Endothelial cell (in vitro differentiated cells): ENCODE measurements around the gene WASF2. TPM values are rescaled to one million over a fixed set of nuclear protein-coding genes. Genes with fewer than 3 reads are reported as not detected.
"Not testable (repeated sequence)": the region's sequence is repeated elsewhere in the genome, so short reads cannot be mapped to it uniquely, and the experiment has no call there.

Experiments
- DNase-seq: peaks from one replicate; pipeline ENCODE4 v3.0.0; 2021; ENCODE audit warnings: low spot score
- H3K27ac Mint-ChIP-seq: one replicate; pipeline ENCODE4 v1.8.0; 2021; ENCODE audit warnings: mixed read lengths, inconsistent platforms; ENCODE audit not compliant: unreplicated experiment
- H3K27me3 Mint-ChIP-seq: one replicate; pipeline ENCODE4 v1.8.0; 2021; ENCODE audit warnings: mild to moderate bottlenecking, moderate library complexity, mixed read lengths, inconsistent platforms; ENCODE audit not compliant: unreplicated experiment
- H3K36me3 Mint-ChIP-seq: one replicate; pipeline ENCODE4 v1.8.0; 2021; ENCODE audit warnings: mild to moderate bottlenecking, low read depth, mixed read lengths, inconsistent platforms; ENCODE audit not compliant: unreplicated experiment
- H3K4me1 Mint-ChIP-seq: one replicate; pipeline ENCODE4 v1.8.0; 2021; ENCODE audit warnings: mild to moderate bottlenecking, mixed read lengths, inconsistent platforms; ENCODE audit not compliant: unreplicated experiment
- H3K4me3 Mint-ChIP-seq: one replicate; pipeline ENCODE4 v1.8.0; 2021; ENCODE audit warnings: mild to moderate bottlenecking, mixed read lengths, inconsistent platforms; ENCODE audit not compliant: unreplicated experiment
- H3K9me3 Mint-ChIP-seq: one replicate; pipeline ENCODE4 v1.8.0; 2021; ENCODE audit warnings: mixed read lengths, inconsistent platforms; ENCODE audit not compliant: unreplicated experiment
- CTCF ChIP-seq: fragments of 200-600 bp; sonication (generic); IDR thresholded peaks from one replicate; pipeline ENCODE4 v1.5.0; 2021; ENCODE audit warnings: antibody characterized with exemption; ENCODE audit not compliant: unreplicated experiment
- total RNA-seq: library from RNA; stranded (reverse); fragmentation: NEBNext Ultra II Directional; extraction: Animal tissue kit (Norgen Biotek cat#: 25700); gene quantifications from one replicate; pipeline ENCODE4 v1.2.1, GENCODE V29; 2021; ENCODE audit not compliant: unreplicated experiment

WASF2 gene
- total RNA-seq, 1 donor from 2014 or later, result 272 TPM

- Mint-ChIP-seq H3K4me1 (peaks cover 54% of the 10 kb centered on the region), H3K27ac (peak overlapping the region; percentile 53), H3K9me3 (peaks cover 3% of the 10 kb centered on the region), H3K27me3 (peaks cover 2% of the 10 kb centered on the region), H3K4me3 (peak overlapping the region; percentile 14), H3K36me3 (peaks cover 3% of the 10 kb centered on the region)
- TF ChIP-seq CTCF, result no peak
- no peak for DNase-seq
Measured at GRCh38 chr1:27438621-27439061, 51.3 kb downstream of the WASF2 start.

DNA sequence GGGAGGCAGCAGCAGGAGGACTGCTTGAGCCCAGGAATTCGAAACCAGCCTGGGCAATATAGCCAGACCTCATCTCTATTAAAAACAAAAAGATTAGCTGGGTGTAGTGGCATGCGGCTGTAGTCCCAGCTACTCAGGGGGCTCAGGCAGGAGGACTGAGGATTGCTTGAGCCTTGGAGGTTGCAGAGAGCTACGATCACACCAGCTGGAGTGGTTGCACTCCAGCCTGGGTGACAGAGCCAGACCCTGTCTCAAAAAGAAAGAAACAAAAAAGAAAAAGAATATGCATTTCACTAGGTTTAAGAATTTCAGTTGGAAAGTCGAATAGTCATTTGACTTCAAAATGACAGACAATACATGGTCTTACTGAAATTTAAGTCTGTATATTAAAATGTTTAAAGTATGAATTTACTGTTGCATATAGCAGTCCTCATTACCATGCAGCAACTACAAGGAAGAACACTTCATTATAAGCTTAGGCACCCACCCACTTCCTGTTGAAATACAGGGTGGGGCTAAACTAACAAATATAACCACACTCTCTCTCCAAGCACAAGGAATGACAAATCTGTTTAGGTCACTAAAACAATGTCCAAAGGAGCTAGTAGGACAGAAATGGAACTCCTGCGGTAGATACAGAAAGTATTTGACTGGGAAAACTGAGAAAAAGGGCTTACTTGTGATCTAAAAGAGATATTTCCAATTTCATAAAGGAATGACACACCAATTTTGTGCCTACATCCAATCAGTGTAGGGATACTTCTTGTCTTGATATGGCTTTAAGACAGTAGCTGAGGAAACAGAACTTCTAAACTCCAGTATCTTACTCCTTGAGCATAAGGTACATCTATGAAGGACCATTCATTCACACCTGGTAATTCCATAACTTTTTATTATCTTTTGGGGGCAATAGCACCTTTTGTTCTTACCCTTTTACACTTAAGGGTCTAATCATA is 53.5 kb downstream of the WASF2 start:
- H3K4me3 Mint-ChIP-seq, result peak overlapping the region; percentile 19
- peaks cover 66% of the 10 kb centered on the region for H3K4me1 Mint-ChIP-seq
- peaks cover 3% of the 10 kb centered on the region for H3K36me3 Mint-ChIP-seq
- no peak for TF ChIP-seq CTCF
- DNase-seq, result no peak
- H3K9me3 Mint-ChIP-seq, result peaks cover 6% of the 10 kb centered on the region
- H3K27me3 Mint-ChIP-seq, result peaks cover 6% of the 10 kb centered on the region
- H3K27ac Mint-ChIP-seq, result peak overlapping the region; percentile 58

DNA sequence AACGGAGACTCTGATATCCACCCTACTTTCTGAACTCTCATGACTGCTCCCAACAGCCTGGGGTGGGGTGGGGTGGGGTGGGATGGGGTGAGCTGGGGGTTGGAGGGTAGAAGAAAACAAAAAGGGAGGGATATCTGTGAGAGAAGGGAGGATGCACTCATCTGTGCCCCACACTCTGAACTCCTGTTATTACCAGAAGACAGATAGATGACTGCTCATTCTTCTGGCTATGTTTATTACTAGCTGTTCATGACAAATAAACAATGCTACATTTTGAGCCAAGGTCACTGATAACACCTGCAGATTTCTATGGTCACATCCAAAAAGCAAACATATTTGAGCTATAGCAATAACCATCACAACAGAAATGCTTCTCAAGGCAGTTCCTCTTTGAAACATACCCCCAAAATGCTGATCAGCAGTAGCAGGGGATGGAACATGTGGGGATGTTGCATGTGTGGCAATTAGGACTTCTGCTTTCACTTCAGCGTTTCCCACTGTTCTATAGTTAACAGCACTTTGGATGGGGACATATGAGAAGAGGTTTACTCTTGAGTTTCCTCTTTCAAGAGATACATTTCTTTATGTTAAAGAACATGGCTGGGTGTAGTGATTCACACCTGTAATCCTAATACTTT is 54.3 kb downstream of the WASF2 start:
- Mint-ChIP-seq H3K4me1 (peaks cover 74% of the 10 kb centered on the region), H3K4me3 (no peak overlapping the region), H3K36me3 (peaks cover 3% of the 10 kb centered on the region), H3K9me3 (peaks cover 6% of the 10 kb centered on the region), H3K27me3 (peaks cover 6% of the 10 kb centered on the region), H3K27ac (peak overlapping the region; percentile 36)
- TF ChIP-seq CTCF, result no peak
- no peak for DNase-seq

DNA sequence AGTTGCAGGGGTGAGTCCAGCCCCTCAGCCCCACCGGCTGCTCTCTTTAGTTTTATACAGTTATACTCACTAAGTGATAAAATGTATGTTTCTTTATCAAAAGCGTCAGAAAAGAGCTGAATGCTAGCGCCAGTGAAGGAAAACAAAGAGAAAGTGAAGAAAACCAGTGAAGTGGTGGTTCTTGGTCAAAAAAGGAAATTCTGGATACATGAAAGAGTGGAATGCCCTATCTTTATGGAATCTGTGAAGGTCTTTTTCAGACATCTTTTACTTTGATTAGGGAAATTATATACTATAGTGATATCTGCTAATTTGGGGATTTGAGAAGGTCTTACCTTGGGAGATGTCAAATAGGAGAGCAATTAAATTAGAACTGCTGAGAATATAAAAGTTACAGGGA is 56.3 kb downstream of the WASF2 start:
- Mint-ChIP-seq H3K4me1 (peaks cover 70% of the 10 kb centered on the region), H3K27ac (peak overlapping the region; percentile 84), H3K4me3 (no peak overlapping the region), H3K27me3 (peaks cover 6% of the 10 kb centered on the region), H3K9me3 (peaks cover 6% of the 10 kb centered on the region), H3K36me3 (peaks cover 3% of the 10 kb centered on the region)
- TF ChIP-seq CTCF, result no peak
- no peak for DNase-seq

DNA sequence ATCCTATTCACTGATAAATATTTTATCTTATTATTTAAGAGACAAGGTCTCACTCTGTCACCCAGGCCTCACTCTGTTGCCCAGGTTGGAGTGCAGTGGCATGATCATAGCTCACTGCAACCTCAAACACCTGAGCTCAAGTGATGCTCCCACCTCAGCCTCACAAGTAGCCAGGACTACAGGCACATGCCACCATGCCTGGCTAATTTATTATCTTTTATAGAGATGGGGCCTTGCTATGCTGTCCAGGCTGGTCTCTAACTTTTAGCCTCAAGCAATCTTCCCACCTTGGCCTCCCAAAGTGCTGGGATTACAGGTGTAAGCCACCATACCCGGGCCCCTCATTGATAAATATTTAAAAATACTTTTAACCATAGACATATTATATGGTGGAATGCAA is 57.2 kb downstream of the WASF2 start:
- H3K4me3 Mint-ChIP-seq, H3K27me3 Mint-ChIP-seq, DNase-seq, H3K36me3 Mint-ChIP-seq, H3K27ac Mint-ChIP-seq, H3K9me3 Mint-ChIP-seq: not testable (repeated sequence)
- peaks cover 70% of the 10 kb centered on the region for H3K4me1 Mint-ChIP-seq
